Endothelial cell of hepatic sinusoid (primary cell): ENCODE results near the gene PTPRM.
"Not testable (repeated sequence)": the region's sequence is repeated elsewhere in the genome, so short reads cannot be mapped to it uniquely, and the experiment has no call there.

Source experiments
- in situ Hi-C: cut with HindIII; loops from 2 replicates; pipeline ENCODE4 v1.10.0; 2017; ENCODE audit warnings: low sequenced_read_pairs

PTPRM gene

GRCh38 chr18:7924616-7925015 lies 357.5 kb downstream of the PTPRM start:
- in situ Hi-C loops, result no loop called here

- in situ Hi-C loops, result no loop called here
Observed at GRCh38 chr18:7926526-7926925, 359.4 kb downstream of the PTPRM start.

- in situ Hi-C loops, result no loop called here
Observed at GRCh38 chr18:7927119-7927518, 360.0 kb downstream of the PTPRM start.

- in situ Hi-C loops, result no loop called here
Observed at GRCh38 chr18:7931763-7932162, 364.6 kb downstream of the PTPRM start.

- in situ Hi-C loops, result no loop called here
Observed at GRCh38 chr18:7937268-7937667, 370.2 kb downstream of the PTPRM start.

- in situ Hi-C loops, result no loop called here
Observed at GRCh38 chr18:7939521-7939920, 372.4 kb downstream of the PTPRM start.

- in situ Hi-C loops, result no loop called here
Observed at GRCh38 chr18:7940379-7940778, 373.3 kb downstream of the PTPRM start.

- in situ Hi-C loops, result no loop called here
Observed at GRCh38 chr18:7940971-7941370, 373.9 kb downstream of the PTPRM start.

GRCh38 chr18:7941533-7941932 lies 374.4 kb downstream of the PTPRM start:
- in situ Hi-C loops, result no loop called here

GRCh38 chr18:7945882-7946281 lies 378.8 kb downstream of the PTPRM start:
- in situ Hi-C loops, result no loop called here

- in situ Hi-C loops, result no loop called here
Observed at GRCh38 chr18:7946734-7947377, 379.7 kb downstream of the PTPRM start.

- in situ Hi-C loops, result no loop called here
Observed at GRCh38 chr18:7950380-7951136, 383.4 kb downstream of the PTPRM start.

- in situ Hi-C loops, result no loop called here
Observed at GRCh38 chr18:7953095-7953958, 386.2 kb downstream of the PTPRM start.

GRCh38 chr18:7954238-7954637 lies 387.1 kb downstream of the PTPRM start:
- in situ Hi-C loops, result no loop called here

GRCh38 chr18:7955175-7955574 lies 388.1 kb downstream of the PTPRM start:
- in situ Hi-C loops, result no loop called here

- in situ Hi-C loops, result no loop called here
Observed at GRCh38 chr18:7957297-7957696, 390.2 kb downstream of the PTPRM start.

- in situ Hi-C loops, result no loop called here
Observed at GRCh38 chr18:7958081-7958896, 391.2 kb downstream of the PTPRM start.

- in situ Hi-C loops, result no loop called here
Observed at GRCh38 chr18:7958897-7959146, 391.7 kb downstream of the PTPRM start.

GRCh38 chr18:7966682-7967081 lies 399.6 kb downstream of the PTPRM start:
- in situ Hi-C loops, result not testable (repeated sequence)

GRCh38 chr18:7974200-7974874 lies 407.2 kb downstream of the PTPRM start:
- in situ Hi-C loops, result no loop called here

- in situ Hi-C loops, result no loop called here
Observed at GRCh38 chr18:7977897-7978296, 410.8 kb downstream of the PTPRM start.
